Activated T-cell treated with anti-CD3 and anti-CD28 coated beads, Interleukin-2, amount 50 U/mL, for 4 hours (primary cell): Measurements from ENCODE around the gene VANGL2. TPM values are rescaled to one million over a fixed set of nuclear protein-coding genes. Genes with fewer than 3 reads are reported as not detected.
A peak's percentile ranks its signal among the peaks of the same experiment; 100 is the strongest.
"Not testable (repeated sequence)": the region's sequence is repeated elsewhere in the genome, so short reads cannot be mapped to it uniquely, and the experiment has no call there.

Experiments used
- ATAC-seq, 2 donors: fragments of 200-7000 bp; cut with Tn5 transposase; one replicate each; pipeline ENCODE4 v1.10.0; 2021
- DNase-seq: peaks from one replicate; pipeline ENCODE4 v3.0.0-alpha.2; 2020
- H3K27me3 Mint-ChIP-seq: one replicate; pipeline ENCODE4 v1.8.0; 2021; ENCODE audit warnings: low read depth, mixed read lengths
- H3K36me3 Mint-ChIP-seq: one replicate; pipeline ENCODE4 v1.8.0; 2022; ENCODE audit warnings: mixed read lengths; ENCODE audit not compliant: insufficient read depth
- H3K4me1 Mint-ChIP-seq: one replicate; pipeline ENCODE4 v1.8.0; 2021; ENCODE audit warnings: low read depth, mixed read lengths
- H3K4me3 Mint-ChIP-seq: one replicate; pipeline ENCODE4 v1.8.0; 2021; ENCODE audit warnings: mild to moderate bottlenecking, moderate library complexity, mixed read lengths
- H3K9me3 Mint-ChIP-seq: one replicate; pipeline ENCODE4 v1.8.0; 2021; ENCODE audit warnings: mixed read lengths
- total RNA-seq, 3 donors: library from RNA; stranded (reverse); gene quantifications; one replicate each; pipeline ENCODE4 v1.2.1, GENCODE V29; 2021

Gene VANGL2
- total RNA-seq, 3 donors from 2014 or later, result 0.08 TPM

DNA sequence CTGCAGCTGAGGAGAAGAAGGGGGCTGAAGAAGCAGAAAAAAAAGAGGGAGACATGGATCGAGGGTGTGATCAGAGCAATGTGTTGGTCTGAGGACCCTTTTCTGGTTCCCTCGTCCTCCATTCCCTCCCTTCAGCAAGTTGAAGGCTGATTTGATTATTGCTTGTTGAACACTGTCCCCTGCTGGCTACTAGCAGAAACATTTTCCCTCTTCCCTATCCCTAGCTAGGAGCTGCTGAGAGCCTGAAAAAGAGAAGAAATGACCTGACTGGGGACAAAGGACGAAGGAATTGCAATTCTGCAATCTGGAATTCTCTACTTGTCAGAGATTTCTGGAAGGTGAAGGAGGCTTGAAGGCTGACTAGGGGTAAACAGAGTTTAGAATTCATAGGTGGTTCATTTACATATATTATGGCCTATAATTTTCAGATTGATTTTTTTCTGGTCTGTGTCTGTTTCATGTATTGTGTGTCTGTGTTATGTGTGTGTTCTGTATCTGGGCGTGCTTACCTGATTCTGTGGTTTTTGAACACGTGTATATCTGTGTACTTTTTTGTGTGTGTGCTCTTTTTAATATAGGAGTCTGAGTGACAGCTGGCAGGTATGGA lies 23.7 kb upstream of the VANGL2 start:
- H3K4me3 Mint-ChIP-seq, result no peak overlapping the region

DNA sequence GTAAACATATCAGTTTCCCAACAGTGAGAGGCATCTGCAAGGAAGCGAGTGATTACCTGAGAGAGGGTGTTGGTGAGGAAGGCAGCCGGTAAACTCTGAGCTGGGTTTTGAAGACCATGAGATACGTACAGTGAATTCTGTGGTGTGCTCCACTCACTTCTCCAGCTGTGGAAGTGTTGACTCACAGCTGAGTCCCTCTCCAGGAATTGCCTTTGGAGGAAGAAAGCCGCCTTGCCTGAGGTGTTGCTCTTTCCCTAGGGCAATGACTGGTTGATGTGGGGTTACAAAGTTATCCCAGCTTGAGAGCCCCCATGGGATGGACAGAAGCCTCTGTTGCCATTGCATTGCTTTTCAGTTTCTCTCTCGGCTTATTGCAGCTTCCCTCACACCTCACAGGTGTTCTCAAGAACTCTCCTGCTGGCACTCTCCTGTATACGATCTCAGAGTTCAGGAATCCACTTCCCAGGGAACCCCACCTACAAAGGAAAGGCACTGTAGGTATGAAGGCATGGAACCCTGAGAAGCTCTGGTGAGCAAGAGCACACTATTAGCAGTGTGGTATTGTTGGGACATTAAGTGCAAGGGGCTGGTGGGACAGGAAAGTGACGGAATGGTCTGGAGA lies 22.7 kb upstream of the VANGL2 start:
- no peaks in the 10 kb centered on the region for H3K9me3 Mint-ChIP-seq
- H3K36me3 Mint-ChIP-seq, result no peaks in the 10 kb centered on the region
- no peaks in the 10 kb centered on the region for H3K27me3 Mint-ChIP-seq
- H3K4me3 Mint-ChIP-seq, result no peak overlapping the region
- DNase-seq (no peak), ATAC-seq (no peak)
- H3K4me1 Mint-ChIP-seq, result peaks cover 12% of the 10 kb centered on the region

More for the DNA sequence above, 23.7 kb upstream of the VANGL2 start:
- H3K9me3 Mint-ChIP-seq, result no peaks in the 10 kb centered on the region
- ATAC-seq (peak; percentile 77 to 81), DNase-seq (no peak)
- no peaks in the 10 kb centered on the region for H3K36me3 Mint-ChIP-seq
- H3K27me3 Mint-ChIP-seq, result no peaks in the 10 kb centered on the region
- H3K4me1 Mint-ChIP-seq, result peaks cover 12% of the 10 kb centered on the region

DNA sequence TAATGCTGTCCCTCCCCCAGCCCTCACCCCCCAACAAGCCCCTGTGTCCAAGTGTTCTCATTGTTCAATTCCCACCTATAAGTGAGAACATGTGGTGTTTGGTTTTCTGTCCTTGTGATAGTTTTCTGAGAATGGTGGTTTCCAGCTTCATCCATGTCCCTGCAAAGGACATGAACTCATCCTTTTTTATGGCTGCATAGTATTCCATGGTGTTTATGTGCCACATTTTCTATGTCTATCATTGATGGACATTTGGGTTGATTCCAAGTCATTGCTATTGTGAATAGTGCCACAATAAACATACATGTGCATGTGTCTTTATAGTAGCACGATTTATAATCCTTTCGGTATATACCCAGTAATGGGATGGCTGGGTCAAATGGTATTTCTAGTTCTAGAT lies 15.6 kb upstream of the VANGL2 start:
- not testable (repeated sequence) for ATAC-seq, H3K4me1 Mint-ChIP-seq, H3K36me3 Mint-ChIP-seq, H3K9me3 Mint-ChIP-seq, DNase-seq, H3K27me3 Mint-ChIP-seq, H3K4me3 Mint-ChIP-seq

DNA sequence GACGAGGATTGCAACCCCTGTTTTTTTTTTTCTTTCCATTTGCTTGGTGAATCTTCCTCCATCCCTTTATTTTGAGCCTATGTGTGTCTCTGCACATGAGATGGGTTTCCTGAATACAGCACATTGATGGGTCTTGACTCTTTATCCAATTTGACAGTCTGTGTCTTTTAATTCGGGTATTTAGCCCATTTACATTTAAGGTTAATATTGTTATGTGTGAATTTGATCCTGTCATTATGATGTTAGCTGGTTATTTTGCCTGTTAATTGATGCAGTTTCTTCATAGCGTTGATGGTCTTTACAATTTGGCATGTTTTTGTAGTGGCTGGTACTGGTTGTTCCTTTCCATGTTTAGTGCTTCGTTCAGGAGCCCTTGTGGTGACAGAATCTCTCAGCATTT lies 12.0 kb upstream of the VANGL2 start:
- H3K4me3 Mint-ChIP-seq, H3K27me3 Mint-ChIP-seq, H3K36me3 Mint-ChIP-seq, DNase-seq, H3K4me1 Mint-ChIP-seq, H3K9me3 Mint-ChIP-seq, ATAC-seq: not testable (repeated sequence)

DNA sequence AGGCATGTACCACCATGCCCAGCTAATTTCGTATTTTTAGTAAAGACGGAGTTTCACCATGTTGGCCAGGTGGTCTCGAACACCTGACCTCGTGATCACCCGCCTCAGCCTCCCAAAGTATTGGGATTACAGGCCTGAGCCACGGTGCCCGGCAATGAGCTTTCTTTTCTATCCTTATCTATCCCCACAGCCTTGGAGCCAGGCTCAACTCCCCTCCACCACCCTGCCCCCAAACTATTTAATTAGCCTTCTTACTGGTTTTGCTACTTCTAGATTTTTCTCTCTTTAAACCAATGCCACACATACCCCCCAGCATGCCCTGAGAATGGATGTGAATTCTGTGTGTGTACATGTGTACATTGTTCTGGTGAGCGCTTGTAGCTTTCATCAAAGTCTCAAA lies 5.7 kb upstream of the VANGL2 start:
- no peaks in the 10 kb centered on the region for H3K36me3 Mint-ChIP-seq
- no peak overlapping the region for H3K4me3 Mint-ChIP-seq
- ATAC-seq (no peak), DNase-seq (no peak)
- H3K9me3 Mint-ChIP-seq, result no peaks in the 10 kb centered on the region
- no peaks in the 10 kb centered on the region for H3K4me1 Mint-ChIP-seq
- peaks cover 10% of the 10 kb centered on the region for H3K27me3 Mint-ChIP-seq

DNA sequence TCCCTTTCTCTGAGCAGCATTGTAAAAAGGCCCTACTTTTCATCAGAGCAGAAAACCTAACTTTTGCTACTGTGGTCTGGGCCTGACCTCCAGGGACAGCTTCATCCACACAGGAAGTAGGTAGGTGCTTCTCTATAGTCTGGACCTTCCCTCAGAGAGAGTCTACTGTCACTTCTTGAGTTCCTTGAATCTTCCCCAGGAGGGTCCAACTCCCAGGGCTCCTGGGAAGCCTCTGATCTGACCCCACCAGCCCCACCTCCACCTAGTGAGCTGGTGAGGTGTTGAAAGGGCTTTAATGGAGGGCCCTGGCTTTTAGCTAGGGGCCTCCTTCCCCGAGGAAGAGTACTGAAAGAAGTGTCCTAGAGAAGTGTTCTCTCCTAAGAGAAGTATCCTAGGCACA lies 2.7 kb upstream of the VANGL2 start:
- peaks cover 30% of the 10 kb centered on the region for H3K27me3 Mint-ChIP-seq
- peaks cover 5% of the 10 kb centered on the region for H3K4me1 Mint-ChIP-seq
- no peaks in the 10 kb centered on the region for H3K9me3 Mint-ChIP-seq
- H3K36me3 Mint-ChIP-seq, result no peaks in the 10 kb centered on the region
- DNase-seq (no peak), ATAC-seq (no peak)
- no peak overlapping the region for H3K4me3 Mint-ChIP-seq

DNA sequence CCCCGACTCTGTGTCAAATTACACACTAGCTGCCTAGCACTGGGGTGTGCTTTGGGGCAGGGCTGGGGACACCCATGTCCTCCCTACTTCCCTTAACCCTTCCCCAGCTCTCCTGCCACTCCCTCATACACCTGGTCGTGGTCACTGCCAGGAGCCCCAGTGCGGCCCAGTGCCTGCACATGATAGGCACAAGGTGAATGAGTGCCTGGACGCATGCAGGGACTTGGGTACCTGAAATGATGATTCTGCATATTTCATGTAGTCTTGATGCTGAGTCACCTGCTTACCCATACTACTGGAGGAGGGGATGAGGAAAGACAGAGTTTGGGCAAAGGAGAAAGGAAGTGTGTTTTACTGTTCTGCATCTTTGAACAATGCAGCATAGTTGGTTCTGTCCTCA lies 1.5 kb upstream of the VANGL2 start:
- ATAC-seq (no peak), DNase-seq (no peak)
- Mint-ChIP-seq H3K4me3 (no peak overlapping the region), H3K4me1 (peaks cover 5% of the 10 kb centered on the region), H3K9me3 (no peaks in the 10 kb centered on the region), H3K27me3 (peaks cover 32% of the 10 kb centered on the region), H3K36me3 (no peaks in the 10 kb centered on the region)

DNA sequence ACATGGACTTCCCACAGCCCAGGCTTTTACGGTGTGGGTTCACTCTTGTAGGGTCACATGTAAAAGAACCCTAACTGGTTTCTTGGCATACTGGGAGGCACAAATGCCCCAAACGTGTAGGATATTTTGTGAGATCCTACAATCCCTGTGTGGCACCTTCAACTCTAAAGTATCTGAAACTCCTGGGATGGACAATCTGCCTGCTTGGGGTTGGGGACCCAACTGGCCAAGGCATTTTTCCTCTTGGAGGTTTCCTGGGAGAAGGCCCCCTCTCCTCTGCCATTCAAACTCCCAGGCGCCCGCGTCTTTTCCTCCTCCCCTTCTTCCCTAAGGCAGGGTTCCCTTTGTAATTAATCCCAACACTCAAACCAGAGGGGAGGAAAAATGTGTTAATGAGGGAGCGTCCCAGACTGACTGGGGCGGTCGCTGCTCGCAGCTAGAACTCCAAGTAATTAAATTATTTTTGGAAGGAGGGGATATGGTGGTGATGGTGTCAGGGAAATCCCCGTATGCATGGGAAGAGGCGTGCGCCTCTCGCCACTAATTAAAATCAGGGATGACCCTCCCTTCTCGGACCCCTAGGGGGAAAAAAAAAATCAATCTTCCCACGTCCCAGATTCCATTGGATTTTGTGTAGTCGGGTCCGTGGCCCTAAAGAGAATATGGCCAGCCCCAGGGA lies 681 bp upstream of the VANGL2 start:
- no peak for DNase-seq
- ATAC-seq, result no peak
- Mint-ChIP-seq H3K4me3 (peak overlapping the region; percentile 39), H3K27me3 (peaks cover 32% of the 10 kb centered on the region), H3K9me3 (no peaks in the 10 kb centered on the region), H3K4me1 (peaks cover 5% of the 10 kb centered on the region), H3K36me3 (no peaks in the 10 kb centered on the region)

DNA sequence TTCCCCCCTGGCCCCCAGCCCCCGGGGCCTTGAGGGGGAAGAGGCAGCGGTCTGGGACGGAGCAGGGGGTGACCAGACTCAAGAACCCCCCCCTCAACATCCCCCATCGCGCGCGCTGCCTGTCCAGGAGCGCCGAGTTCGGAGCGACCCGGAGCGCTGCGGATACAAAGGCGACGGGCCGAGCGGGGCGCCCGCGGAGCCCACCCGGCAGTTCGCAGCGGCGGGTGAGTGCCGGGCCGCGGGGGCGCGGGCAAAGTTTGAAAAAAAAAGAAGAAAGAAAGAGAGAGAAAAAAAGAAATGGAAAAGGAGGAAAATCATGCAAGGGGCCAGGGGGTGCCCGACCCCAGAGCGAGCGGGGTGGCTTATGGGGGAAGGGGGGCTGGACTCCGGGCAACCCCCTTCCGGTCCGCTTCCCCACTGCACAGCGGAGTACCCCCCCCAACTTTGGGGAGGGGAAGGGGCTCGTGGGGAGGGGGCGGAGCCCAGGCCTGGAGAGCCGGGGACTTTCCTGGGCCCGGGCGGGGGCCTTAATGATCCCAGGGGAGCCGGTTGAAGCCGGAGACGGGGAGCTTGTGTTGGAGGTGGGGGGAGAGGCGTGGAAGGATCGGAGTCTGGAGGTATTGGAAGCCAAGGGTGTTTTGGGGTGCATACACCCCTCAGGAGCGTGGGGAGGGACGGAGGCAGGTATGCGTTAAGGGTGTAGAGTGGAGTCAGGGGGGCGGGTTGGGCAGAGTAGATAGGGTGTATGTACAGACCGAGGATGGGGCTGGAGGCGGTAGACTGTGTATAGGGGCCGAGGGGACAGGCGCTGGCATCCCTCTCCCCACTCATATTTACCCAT lies 502 bp downstream of the VANGL2 start:
- ATAC-seq, result peak; percentile 39 to 50
- Mint-ChIP-seq H3K9me3 (no peaks in the 10 kb centered on the region), H3K36me3 (no peaks in the 10 kb centered on the region), H3K27me3 (peaks cover 29% of the 10 kb centered on the region), H3K4me1 (peaks cover 5% of the 10 kb centered on the region), H3K4me3 (peak overlapping the region; percentile 61)
- no peak for DNase-seq

DNA sequence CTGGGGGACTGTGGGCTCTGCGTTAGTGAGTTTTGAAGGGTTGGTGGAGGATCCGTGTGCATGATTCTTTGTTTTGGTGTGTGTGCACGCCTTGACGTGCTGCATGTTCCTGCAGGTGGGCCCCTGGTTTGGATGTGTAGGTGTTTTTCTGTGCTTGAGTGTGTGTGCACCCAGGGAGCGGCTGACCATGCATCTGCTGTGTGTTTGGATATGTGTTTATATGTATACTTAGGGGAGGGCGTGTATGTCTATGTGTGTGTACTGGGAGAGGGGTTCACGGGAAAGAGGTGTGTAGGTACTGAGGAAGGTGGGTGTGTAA lies 1.1 kb downstream of the VANGL2 start:
- DNase-seq (no peak), ATAC-seq (no peak)
- H3K36me3 Mint-ChIP-seq, result no peaks in the 10 kb centered on the region
- H3K9me3 Mint-ChIP-seq, result no peaks in the 10 kb centered on the region
- peaks cover 5% of the 10 kb centered on the region for H3K4me1 Mint-ChIP-seq
- peaks cover 28% of the 10 kb centered on the region for H3K27me3 Mint-ChIP-seq
- H3K4me3 Mint-ChIP-seq, result peak overlapping the region; percentile 61

DNA sequence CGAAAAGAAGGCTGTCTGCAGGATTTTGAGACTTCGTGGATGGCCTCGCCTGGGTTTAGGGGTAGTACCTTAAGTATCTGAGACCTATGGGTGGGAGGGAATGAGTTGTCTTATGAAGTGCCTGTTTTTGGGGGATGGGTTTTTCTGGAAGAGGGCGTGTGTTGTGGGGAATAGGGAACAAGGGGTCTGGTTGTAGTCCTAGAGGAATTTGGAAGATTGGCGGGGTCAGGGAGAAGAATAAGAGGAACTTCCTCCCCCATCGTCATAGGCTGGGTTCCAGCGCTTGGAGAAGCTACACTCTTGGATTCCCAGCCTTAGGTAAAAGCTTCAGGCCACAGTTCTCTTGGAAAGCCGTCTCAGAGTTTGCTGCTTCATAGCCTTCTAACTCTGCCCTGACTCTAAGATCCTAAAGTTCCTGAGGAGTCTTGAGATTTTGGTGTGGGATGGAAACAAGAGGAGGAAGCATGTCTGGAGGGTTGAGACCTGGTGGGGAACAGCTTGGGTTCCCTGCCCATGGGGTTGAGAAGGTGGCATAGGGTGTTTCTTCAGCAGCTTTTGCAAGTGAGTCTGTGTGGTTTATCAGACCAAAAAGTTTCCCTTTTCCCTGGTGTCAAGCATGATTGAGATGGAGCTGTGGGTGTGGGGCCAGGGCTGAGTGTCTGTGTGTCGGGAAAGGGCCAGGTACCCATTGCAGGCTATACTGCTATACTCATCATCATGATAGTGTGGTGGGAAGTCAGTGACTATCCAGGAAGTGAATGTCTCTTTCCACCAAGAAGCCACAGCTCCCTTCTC lies 1.8 kb downstream of the VANGL2 start:
- Mint-ChIP-seq H3K36me3 (no peaks in the 10 kb centered on the region), H3K9me3 (no peaks in the 10 kb centered on the region), H3K27me3 (peaks cover 26% of the 10 kb centered on the region), H3K4me1 (peaks cover 5% of the 10 kb centered on the region), H3K4me3 (no peak overlapping the region)
- DNase-seq (no peak), ATAC-seq (no peak)

DNA sequence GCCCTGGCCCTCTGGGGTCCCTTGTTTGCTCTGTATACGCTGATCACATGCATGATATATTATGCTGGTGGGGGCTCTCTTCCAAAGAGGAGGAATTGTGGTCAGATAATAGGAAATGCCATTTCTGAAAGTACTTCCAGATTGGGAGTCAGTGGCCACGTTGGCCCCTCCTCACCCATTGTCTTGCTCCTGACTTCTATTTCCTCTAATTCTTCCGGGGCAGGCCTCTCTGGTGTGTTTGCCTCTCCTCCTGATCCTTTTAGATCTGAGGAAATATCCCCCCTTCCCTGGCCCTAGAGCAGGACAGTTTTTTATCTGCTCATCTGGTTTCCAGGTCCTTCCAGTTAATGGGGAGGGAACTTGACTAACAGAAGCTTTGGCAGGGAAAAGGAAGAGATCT lies 2.9 kb downstream of the VANGL2 start:
- no peak overlapping the region for H3K4me3 Mint-ChIP-seq
- H3K4me1 Mint-ChIP-seq, result peaks cover 5% of the 10 kb centered on the region
- ATAC-seq (no peak), DNase-seq (no peak)
- H3K9me3 Mint-ChIP-seq, result no peaks in the 10 kb centered on the region
- peaks cover 26% of the 10 kb centered on the region for H3K27me3 Mint-ChIP-seq
- no peaks in the 10 kb centered on the region for H3K36me3 Mint-ChIP-seq

DNA sequence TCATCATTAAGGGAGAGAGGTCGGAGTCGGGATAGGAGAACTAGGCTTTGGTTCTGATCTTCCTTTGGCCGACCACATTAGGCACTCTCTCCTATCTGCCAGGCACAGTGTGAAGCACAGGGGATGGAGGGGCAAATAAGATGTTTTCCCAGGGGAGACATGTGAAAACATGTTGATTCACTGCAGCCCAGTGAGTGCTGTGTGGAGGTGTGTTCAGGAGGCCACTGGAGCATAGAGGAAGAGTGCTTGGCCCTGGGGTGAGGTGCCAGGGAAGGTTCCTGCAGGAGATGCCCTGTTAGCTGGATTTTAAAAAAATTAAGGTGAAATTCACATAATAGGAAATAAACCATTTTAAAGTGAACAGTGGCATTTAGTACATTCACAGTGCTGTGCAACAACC lies 3.7 kb downstream of the VANGL2 start:
- DNase-seq, result no peak
- Mint-ChIP-seq H3K4me3 (no peak overlapping the region), H3K36me3 (no peaks in the 10 kb centered on the region), H3K9me3 (no peaks in the 10 kb centered on the region), H3K4me1 (peaks cover 5% of the 10 kb centered on the region), H3K27me3 (peaks cover 23% of the 10 kb centered on the region)
- no peak for ATAC-seq

DNA sequence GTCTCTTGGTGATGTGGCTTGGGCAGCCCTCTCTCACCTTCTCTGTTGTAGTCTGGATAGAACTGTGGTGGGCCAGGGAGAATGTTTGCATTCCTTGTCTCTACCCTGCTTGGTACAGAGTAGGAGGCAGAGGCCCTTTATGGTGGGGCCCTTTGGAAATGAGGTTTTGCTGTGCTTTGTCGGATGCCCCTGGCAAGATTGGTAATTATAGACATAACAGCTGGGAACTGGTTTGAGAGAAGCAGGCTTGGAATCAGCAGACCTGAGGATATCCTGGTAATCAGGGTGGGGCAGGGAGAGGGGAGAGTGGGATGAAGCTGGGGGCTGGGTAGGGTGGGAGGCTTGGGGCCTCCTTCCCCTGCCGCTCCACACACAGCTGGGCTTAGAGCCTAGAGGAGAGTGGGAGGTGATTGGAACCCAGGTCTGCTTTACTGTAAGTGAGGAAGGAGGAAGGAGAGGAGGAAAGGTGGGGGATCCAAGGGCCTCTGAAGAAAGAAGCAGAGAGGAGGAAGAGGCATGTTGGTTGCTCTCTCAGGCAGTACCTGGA lies 5.0 kb downstream of the VANGL2 start:
- Mint-ChIP-seq H3K4me3 (no peak overlapping the region), H3K4me1 (peaks cover 5% of the 10 kb centered on the region), H3K9me3 (no peaks in the 10 kb centered on the region), H3K27me3 (peaks cover 17% of the 10 kb centered on the region), H3K36me3 (no peaks in the 10 kb centered on the region)
- DNase-seq (no peak), ATAC-seq (no peak)
